PFSK-1 (cell line): ENCODE measurements around the gene PML.

ENCODE experiments used
- POLR2AphosphoS5 ChIP-seq: IDR thresholded peaks from 2 replicates; pipeline ENCODE4 v1.6.1; 2012; ENCODE audit warnings: low read depth, mild to moderate bottlenecking, control low read depth, low read length, moderate library complexity
- SIN3A ChIP-seq: IDR thresholded peaks from 2 replicates; pipeline ENCODE4 v1.6.1; 2012; ENCODE audit warnings: mild to moderate bottlenecking, low read length, moderate library complexity, borderline replicate concordance; ENCODE audit not compliant: insufficient read depth
- TAF1 ChIP-seq: IDR thresholded peaks from 2 replicates; pipeline ENCODE4 v1.6.1; 2012; ENCODE audit warnings: low read length, control low read depth, borderline replicate concordance; ENCODE audit not compliant: insufficient read depth

DNA sequence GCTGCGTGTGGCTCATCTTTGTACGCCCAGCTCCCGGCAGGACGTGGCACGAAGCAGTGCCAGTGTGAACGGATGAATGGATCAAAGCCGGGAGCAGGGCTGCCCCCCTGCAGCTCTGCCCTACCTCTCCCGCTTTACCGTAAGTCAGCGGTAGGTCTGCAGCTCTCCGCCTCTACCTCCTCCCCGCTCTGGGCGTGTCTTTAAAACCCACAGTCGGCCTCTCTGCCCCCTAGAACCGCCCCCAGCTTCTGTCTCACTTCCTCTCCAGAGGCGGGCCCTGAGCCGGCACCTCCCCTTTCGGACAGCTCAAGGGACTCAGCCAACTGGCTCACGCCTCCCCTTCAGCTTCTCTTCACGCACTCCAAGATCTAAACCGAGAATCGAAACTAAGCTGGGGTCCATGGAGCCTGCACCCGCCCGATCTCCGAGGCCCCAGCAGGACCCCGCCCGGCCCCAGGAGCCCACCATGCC, at the start of gene PML:
- TF ChIP-seq SIN3A (no peak), POLR2AphosphoS5 (peak; percentile 72), TAF1 (no peak)
